ENCODE results near the gene POLDIP3.

DNA sequence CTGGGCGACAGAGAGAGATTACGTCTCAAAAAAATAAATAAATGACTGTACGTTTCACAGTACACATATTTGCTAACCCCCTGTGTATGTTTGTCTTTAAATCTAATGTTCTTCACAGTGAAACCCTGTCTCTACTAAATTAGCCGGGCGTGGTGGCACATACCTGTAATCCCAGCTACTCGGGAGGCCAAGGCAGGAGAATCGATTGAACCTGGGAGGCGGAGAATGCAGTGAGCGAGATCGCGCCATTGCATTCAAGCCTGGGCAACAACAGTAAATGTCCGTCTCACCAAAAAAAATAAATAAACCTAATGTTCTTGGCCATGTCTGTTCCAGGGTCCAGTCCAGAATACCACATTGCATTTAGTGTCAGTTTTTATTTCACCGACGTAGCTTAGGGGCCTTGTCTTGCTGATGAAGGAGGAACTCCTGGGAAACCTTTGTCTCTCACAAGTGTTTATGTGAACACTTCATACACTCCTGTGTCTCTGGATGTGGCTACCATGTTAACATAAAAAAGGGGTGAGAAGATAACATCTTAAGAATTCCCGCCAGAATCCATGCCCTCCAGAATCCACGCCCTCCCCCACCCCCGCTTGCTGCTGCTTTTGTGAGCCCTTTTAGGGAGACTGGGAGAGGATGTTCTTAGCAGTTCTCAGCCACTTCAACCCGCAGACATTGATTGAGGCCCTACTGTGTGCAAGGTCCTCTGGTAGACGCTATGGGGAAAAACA lies 65.9 kb downstream of the POLDIP3 start:
- TF ChIP-seq, protein P1, sequence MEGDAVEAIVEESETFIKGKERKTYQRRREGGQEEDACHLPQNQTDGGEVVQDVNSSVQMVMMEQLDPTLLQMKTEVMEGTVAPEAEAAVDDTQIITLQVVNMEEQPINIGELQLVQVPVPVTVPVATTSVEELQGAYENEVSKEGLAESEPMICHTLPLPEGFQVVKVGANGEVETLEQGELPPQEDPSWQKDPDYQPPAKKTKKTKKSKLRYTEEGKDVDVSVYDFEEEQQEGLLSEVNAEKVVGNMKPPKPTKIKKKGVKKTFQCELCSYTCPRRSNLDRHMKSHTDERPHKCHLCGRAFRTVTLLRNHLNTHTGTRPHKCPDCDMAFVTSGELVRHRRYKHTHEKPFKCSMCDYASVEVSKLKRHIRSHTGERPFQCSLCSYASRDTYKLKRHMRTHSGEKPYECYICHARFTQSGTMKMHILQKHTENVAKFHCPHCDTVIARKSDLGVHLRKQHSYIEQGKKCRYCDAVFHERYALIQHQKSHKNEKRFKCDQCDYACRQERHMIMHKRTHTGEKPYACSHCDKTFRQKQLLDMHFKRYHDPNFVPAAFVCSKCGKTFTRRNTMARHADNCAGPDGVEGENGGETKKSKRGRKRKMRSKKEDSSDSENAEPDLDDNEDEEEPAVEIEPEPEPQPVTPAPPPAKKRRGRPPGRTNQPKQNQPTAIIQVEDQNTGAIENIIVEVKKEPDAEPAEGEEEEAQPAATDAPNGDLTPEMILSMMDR (IDR thresholded peaks at IDR 0.05) = no peak
- no peak for TF ChIP-seq POLR2A (IDR thresholded peaks at IDR 0.05)
- no peak for TF ChIP-seq EP300 (IDR thresholded peaks at IDR 0.05)

All from gastroesophageal sphincter (tissue), 3 donors.